CMK (cell line): ENCODE measurements around the gene FOXM1.
"Not testable (repeated sequence)": the region's sequence is repeated elsewhere in the genome, so short reads cannot be mapped to it uniquely, and the experiment has no call there.

Source experiments
- DNase-seq: peaks from one replicate; pipeline ENCODE4 v3.0.0-alpha.2; 2010; ENCODE audit warnings: low read depth

The FOXM1 gene

GRCh38 chr12:2879853-2880252, 2.9 kb upstream of the FOXM1 start:
- no peak for DNase-seq

GRCh38 chr12:2877953-2878732, 1.2 kb upstream of the FOXM1 start:
- no peak for DNase-seq

GRCh38 chr12:2876431-2877046, 435 bp downstream of the FOXM1 start:
- no peak for DNase-seq

- DNase-seq, result not testable (repeated sequence)
Measured at GRCh38 chr12:2868986-2869632, 7.9 kb downstream of the FOXM1 start.

- no peak for DNase-seq
Measured at GRCh38 chr12:2864198-2864597, 12.8 kb downstream of the FOXM1 start.

GRCh38 chr12:2863402-2863801, 13.6 kb downstream of the FOXM1 start:
- DNase-seq, result not testable (repeated sequence)

- no peak for DNase-seq
Measured at GRCh38 chr12:2862876-2863275, 14.1 kb downstream of the FOXM1 start.

GRCh38 chr12:2860170-2860569, 16.8 kb downstream of the FOXM1 start:
- no peak for DNase-seq

GRCh38 chr12:2858944-2859421, 18.0 kb downstream of the FOXM1 start:
- no peak for DNase-seq

- DNase-seq, result no peak
Measured at GRCh38 chr12:2858334-2858733, 18.6 kb downstream of the FOXM1 start.

- DNase-seq, result no peak
Measured at GRCh38 chr12:2857576-2857975, 19.4 kb downstream of the FOXM1 start.

GRCh38 chr12:2857021-2857431, 19.9 kb downstream of the FOXM1 start, which contains the start of gene TEX52:
TEX52 (minus strand) TSS chr12:2857039; CDS start chr12:2857026, 13 bp downstream.
- DNase-seq, result no peak

GRCh38 chr12:2856051-2856450, 20.9 kb downstream of the FOXM1 start:
- DNase-seq, result no peak

GRCh38 chr12:2855546-2855945, 21.4 kb downstream of the FOXM1 start:
- no peak for DNase-seq

- no peak for DNase-seq
Measured at GRCh38 chr12:2854669-2855453, 22.1 kb downstream of the FOXM1 start.

GRCh38 chr12:2853626-2854025, 23.3 kb downstream of the FOXM1 start:
- DNase-seq, result no peak

GRCh38 chr12:2851931-2852330, 25.0 kb downstream of the FOXM1 start:
- no peak for DNase-seq

- no peak for DNase-seq
Measured at GRCh38 chr12:2845280-2845679, 31.7 kb downstream of the FOXM1 start.

GRCh38 chr12:2844786-2845185, 32.2 kb downstream of the FOXM1 start:
- no peak for DNase-seq

GRCh38 chr12:2842948-2843347, 34.0 kb downstream of the FOXM1 start:
- no peak for DNase-seq

GRCh38 chr12:2841056-2841650, 35.8 kb downstream of the FOXM1 start:
- no peak for DNase-seq

- DNase-seq, result no peak
Measured at GRCh38 chr12:2836574-2836973, 40.4 kb downstream of the FOXM1 start.
